Kidney (tissue), 22 donors: ENCODE measurements around the gene PARVB. TPM values are rescaled to one million over a fixed set of nuclear protein-coding genes. Genes with fewer than 3 reads are reported as not detected.

Experiments used
- DNase-seq, 5 donors: peaks; one replicate each; pipeline ENCODE4 v3.0.0-alpha.2; 2013 to 2020
- FAIRE-seq: peaks from 2 replicates; lab custom pipeline; 2012; peaks lifted over from hg19 to GRCh38; lab: Jason Lieb, UNC
- H3K27ac ChIP-seq, 2 donors: one replicate each; pipeline ENCODE4 v1.7.0; 2013; ENCODE audit warnings: low read depth in 2 of 2, low read length in 2 of 2, inconsistent platforms in 1 of 2
- H3K27me3 ChIP-seq: one replicate; pipeline ENCODE4 v1.7.1; 2013; ENCODE audit warnings: low read length, inconsistent platforms; ENCODE audit not compliant: control insufficient read depth, insufficient read depth
- H3K36me3 ChIP-seq, 3 donors: one replicate each; pipeline versions ENCODE4 v1.7.0 to v1.7.1; 2013; ENCODE audit warnings: low read length in 3 of 3, control low read depth in 1 of 3, inconsistent platforms in 1 of 3; ENCODE audit not compliant: insufficient read depth in 3 of 3, control insufficient read depth in 2 of 3
- H3K4me1 ChIP-seq, 3 donors: one replicate each; pipeline versions ENCODE4 v1.7.0 to v1.7.1; 2013; ENCODE audit warnings: low read length in 3 of 3, inconsistent platforms in 1 of 3, low read depth in 1 of 3; ENCODE audit not compliant: control insufficient read depth in 2 of 3, insufficient read depth in 2 of 3
- H3K4me3 ChIP-seq, 3 donors: one replicate each; pipeline versions ENCODE4 v1.7.0 to v1.8.1; 2013; ENCODE audit warnings: low read length in 3 of 3, control low read depth in 1 of 3, inconsistent platforms in 1 of 3
- H3K9ac ChIP-seq, 3 donors: one replicate each; pipeline versions ENCODE4 v1.7.0 to v1.7.1; 2013; ENCODE audit warnings: low read length in 3 of 3, control low read depth in 1 of 3, inconsistent platforms in 1 of 3
- H3K9me3 ChIP-seq, 3 donors: one replicate each; pipeline versions ENCODE4 v1.7.0 to v1.7.1; 2013; ENCODE audit warnings: low read length in 3 of 3, control low read depth in 1 of 3, inconsistent platforms in 1 of 3; ENCODE audit not compliant: control insufficient read depth in 2 of 3, insufficient read depth in 1 of 3
- CTCF ChIP-seq: IDR thresholded peaks from 3 replicates; pipeline ENCODE4 v1.5.1; 2012; ENCODE audit warnings: mild to moderate bottlenecking, moderate library complexity, borderline replicate concordance; ENCODE audit not compliant: insufficient read depth; ENCODE audit errors: extremely low read depth
- intact Hi-C: fragments of 100-400 bp; cut with DNase I; formaldehyde crosslinking; loops from one replicate; pipeline ENCODE4 v1.11.1; 2022
- long read RNA-seq, 10 donors: library from polyadenylated mRNA in 1 of 10; unstranded in 1 of 10; transcript quantifications; one replicate each; pipeline ENCODE4 v2.0.0 and lab custom pipeline, GENCODE V29; 2021 to 2026
- polyA plus RNA-seq: library from polyadenylated mRNA; stranded (reverse); fragments of 350-450 nt; fragmentation: Illumina TruSeq; extraction: RNeasy Lipid Tissue Mini Kit (QIAGEN cat#74804); gene quantifications from one replicate; pipeline ENCODE4 v1.2.3, GENCODE V29; 2014; ENCODE audit warnings: low read depth, low replicate concordance; ENCODE audit not compliant: insufficient read depth
- total RNA-seq: library from RNA; stranded (reverse); fragmentation: NEBNext Ultra II Directional; extraction: Animal tissue kit (Norgen Biotek cat#: 25700); gene quantifications from one replicate; pipeline ENCODE4 v1.2.1, GENCODE V29; 2021
- donor health status: control.
- donor health status: control.
- donor health status: control.
- donor health status: control.
- donor health status: control.
- donor health status: DM: yes; HTN: yes; CAD: no.
- donor health status: Normal renal cell carcinoma (clear cell type).

PARVB gene
- total RNA-seq (32.9 TPM), polyA plus RNA-seq (51.1 TPM)
- long read RNA-seq, donor 1, full-length matches to known transcripts, result 3 of 3 reads
- long read RNA-seq, donor 1, partial matches to known transcripts, result 0 of 3 reads
- long read RNA-seq, donor 1, other reads (novel, unspliced or antisense), result 0 of 3 reads
- long read RNA-seq, donor 2, full-length matches to known transcripts, result 1 of 1 reads
- long read RNA-seq, donor 2, partial matches to known transcripts, result 0 of 1 reads
- long read RNA-seq, donor 2, other reads (novel, unspliced or antisense), result 0 of 1 reads
- long read RNA-seq, donor 3, full-length matches to known transcripts, result 5 of 5 reads
- long read RNA-seq, donor 3, partial matches to known transcripts, result 0 of 5 reads
- long read RNA-seq, donor 3, other reads (novel, unspliced or antisense), result 0 of 5 reads
- long read RNA-seq, donor 4, full-length matches to known transcripts, result 4 of 4 reads
- long read RNA-seq, donor 4, partial matches to known transcripts, result 0 of 4 reads
- long read RNA-seq, donor 4, other reads (novel, unspliced or antisense), result 0 of 4 reads
- long read RNA-seq, donor 5, result 0 reads
- long read RNA-seq, donor 6, full-length matches to known transcripts, result 5 of 5 reads
- long read RNA-seq, donor 6, partial matches to known transcripts, result 0 of 5 reads
- long read RNA-seq, donor 6, other reads (novel, unspliced or antisense), result 0 of 5 reads
- long read RNA-seq, donor 7, full-length matches to known transcripts, result 2 of 9 reads
- long read RNA-seq, donor 7, partial matches to known transcripts, result 3 of 9 reads
- long read RNA-seq, donor 7, other reads (novel, unspliced or antisense), result 4 of 9 reads
- long read RNA-seq, donor 8, full-length matches to known transcripts, result 2 of 2 reads
- long read RNA-seq, donor 8, partial matches to known transcripts, result 0 of 2 reads
- long read RNA-seq, donor 8, other reads (novel, unspliced or antisense), result 0 of 2 reads
- long read RNA-seq, donor 9, full-length matches to known transcripts, result 1 of 1 reads
- long read RNA-seq, donor 9, partial matches to known transcripts, result 0 of 1 reads
- long read RNA-seq, donor 9, other reads (novel, unspliced or antisense), result 0 of 1 reads
- long read RNA-seq, donor 10, full-length matches to known transcripts, result 4 of 4 reads
- long read RNA-seq, donor 10, partial matches to known transcripts, result 0 of 4 reads
- long read RNA-seq, donor 10, other reads (novel, unspliced or antisense), result 0 of 4 reads

GRCh38 chr22:44024288-44024921, at the start of gene PARVB:
Gene PARVB, plus strand, starts transcription at chr22:44024302. Its CDS starts 38 bp downstream, at chr22:44024340.
- Histone ChIP-seq H3K9me3 (no peaks in the 10 kb centered on the region), H3K27me3 (no peaks in the 10 kb centered on the region), H3K4me3 (peak within 1 kb of the TSS; percentile 24 to 63 (median 57)), H3K4me1 (peaks cover 0 to 10% (median 0%) of the 10 kb centered on the region in 3 donors), H3K9ac (peak within 1 kb of the TSS in 2 of 3 donors; percentile 51 to 60), H3K36me3 (no peaks in the 10 kb centered on the region), H3K27ac (peak within 1 kb of the TSS; percentile 67 to 88)
- TF ChIP-seq CTCF, result no peak
- intact Hi-C loops, result no loop called here
- no peak for FAIRE-seq
- peak in 3 of 5 donors; percentile 25 to 79 (median 52) for DNase-seq

GRCh38 chr22:43975041-43975440, 49.1 kb upstream of the PARVB start:
- H3K27ac ChIP-seq, result no peak overlapping the region
- intact Hi-C loops, result no loop called here
- TF ChIP-seq CTCF, result no peak
- no peak for FAIRE-seq
- H3K27me3 ChIP-seq, result no peaks in the 10 kb centered on the region
- peaks cover 0 to 60% (median 49%) of the 10 kb centered on the region in 3 donors for H3K36me3 ChIP-seq
- H3K9me3 ChIP-seq, result no peaks in the 10 kb centered on the region
- DNase-seq, result no peak
- H3K4me3 ChIP-seq, result no peak overlapping the region
- no peak overlapping the region for H3K9ac ChIP-seq
- peaks cover 0 to 1% (median 0%) of the 10 kb centered on the region in 3 donors for H3K4me1 ChIP-seq
